Medulla oblongata (tissue), 1 donor: Measurements from ENCODE around the gene NCAN.

Experiments
- DNase-seq: peaks from one replicate; pipeline ENCODE4 v3.0.0-alpha.2; 2015; ENCODE audit errors: extremely low spot score

NCAN gene

GRCh38 chr19:19285686-19286085, 73.9 kb downstream of the NCAN start:
- DNase-seq = no peak

- no peak for DNase-seq
Measured at GRCh38 chr19:19292607-19293006, 80.8 kb downstream of the NCAN start.

GRCh38 chr19:19294914-19295313, 83.2 kb downstream of the NCAN start:
- DNase-seq = no peak

GRCh38 chr19:19296953-19297689, 85.4 kb downstream of the NCAN start:
- DNase-seq = no peak

- DNase-seq = no peak
Measured at GRCh38 chr19:19297759-19298158, 86.0 kb downstream of the NCAN start.

GRCh38 chr19:19300613-19301012, 88.9 kb downstream of the NCAN start:
- DNase-seq = no peak
